MCF 10A (cell line): ENCODE measurements around the gene TULP4. TPM values are rescaled to one million over a fixed set of nuclear protein-coding genes. Genes with fewer than 3 reads are reported as not detected.
A peak's percentile ranks its signal among the peaks of the same experiment; 100 is the strongest.
"Not testable (repeated sequence)": the region's sequence is repeated elsewhere in the genome, so short reads cannot be mapped to it uniquely, and the experiment has no call there.

Experiments
- BruUV-seq: library from RNA; stranded (reverse); fragments of 400-500 nt; replicated peaks from 2 replicates; lab custom pipeline; 2021; lab: Mats Ljungman, UMichigan
- CTCF ChIA-PET: fragments of 300-600 bp; sonication (Branson Sonifier 250); formaldehyde crosslinking; extraction: SDS; loops from one replicate; lab custom pipeline; 2021; ENCODE audit warnings: antibody characterized with exemption, inconsistent platforms; lab: Yijun Ruan, JAX
- POLR2A ChIA-PET: fragments of 300-600, 350-650 bp; sonication (Branson Sonifier 250); formaldehyde crosslinking; extraction: SDS; loops from one replicate; lab custom pipeline; 2020; ENCODE audit warnings: antibody characterized with exemption, inconsistent platforms; lab: Yijun Ruan, JAX
- DNase-seq: peaks from one replicate; pipeline ENCODE4 v3.0.0-alpha.2; 2018; ENCODE audit not compliant: unreplicated experiment
- H3K27ac Mint-ChIP-seq: one replicate; pipeline ENCODE4 v1.8.0; 2022; ENCODE audit warnings: mild to moderate bottlenecking, low read depth, mixed read lengths; ENCODE audit not compliant: unreplicated experiment
- H3K27me3 Mint-ChIP-seq: one replicate; pipeline ENCODE4 v1.8.0; 2022; ENCODE audit warnings: mixed read lengths; ENCODE audit not compliant: insufficient read depth, unreplicated experiment
- H3K36me3 Mint-ChIP-seq: one replicate; pipeline ENCODE4 v1.8.0; 2022; ENCODE audit warnings: mild to moderate bottlenecking, moderate library complexity, mixed read lengths; ENCODE audit not compliant: insufficient read depth, unreplicated experiment
- H3K4me1 Mint-ChIP-seq: one replicate; pipeline ENCODE4 v1.8.0; 2022; ENCODE audit warnings: mixed read lengths; ENCODE audit not compliant: insufficient read depth, unreplicated experiment
- H3K4me3 Mint-ChIP-seq: one replicate; pipeline ENCODE4 v1.8.0; 2022; ENCODE audit warnings: mild to moderate bottlenecking, moderate library complexity, mixed read lengths; ENCODE audit not compliant: unreplicated experiment
- H3K9me3 Mint-ChIP-seq: one replicate; pipeline ENCODE4 v1.8.0; 2022; ENCODE audit warnings: mixed read lengths; ENCODE audit not compliant: unreplicated experiment
- CTCF ChIP-seq: fragments of 200-600 bp; IDR thresholded peaks from one replicate; pipeline ENCODE4 v1.8.0; 2022; ENCODE audit warnings: antibody characterized with exemption, mild to moderate bottlenecking; ENCODE audit not compliant: unreplicated experiment
- intact Hi-C: fragments of 100-400 bp; cut with micrococcal nuclease; formaldehyde crosslinking; loops from 2 replicates; pipeline ENCODE4 v1.14.1; 2022
- total RNA-seq: library from RNA; stranded (reverse); gene quantifications from 2 replicates; pipeline ENCODE4 v1.2.3, GENCODE V29; 2022

TULP4 gene
- total RNA-seq, 1 experiment from 2014 or later, result 64.2 TPM

GRCh38 chr6:158293122-158293521 is 19.1 kb upstream of the TULP4 start:
- H3K4me3 Mint-ChIP-seq, result no peak overlapping the region
- ChIA-PET POLR2A (no interaction called here), CTCF (no interaction called here)
- DNase-seq, result no peak
- H3K27ac Mint-ChIP-seq, result no peak overlapping the region
- H3K27me3 Mint-ChIP-seq, result no peaks in the 10 kb centered on the region
- peaks cover 33% of the 10 kb centered on the region for H3K36me3 Mint-ChIP-seq
- H3K9me3 Mint-ChIP-seq, result peaks cover 11% of the 10 kb centered on the region
- no peak for TF ChIP-seq CTCF
- BruUV-seq, result no TSS peak
- intact Hi-C loops, result no loop called here
- peaks cover 12% of the 10 kb centered on the region for H3K4me1 Mint-ChIP-seq

- POLR2A ChIA-PET, DNase-seq, H3K4me3 Mint-ChIP-seq, H3K27me3 Mint-ChIP-seq, CTCF ChIA-PET, BruUV-seq, intact Hi-C loops, H3K27ac Mint-ChIP-seq: not testable (repeated sequence)
- peaks cover 25% of the 10 kb centered on the region for H3K4me1 Mint-ChIP-seq
- peaks cover 11% of the 10 kb centered on the region for H3K9me3 Mint-ChIP-seq
- H3K36me3 Mint-ChIP-seq, result peaks cover 41% of the 10 kb centered on the region
Measured at GRCh38 chr6:158295976-158296853, 16.1 kb upstream of the TULP4 start.

GRCh38 chr6:158296854-158297324 is 15.4 kb upstream of the TULP4 start:
- DNase-seq, H3K4me3 Mint-ChIP-seq, intact Hi-C loops, H3K27ac Mint-ChIP-seq, CTCF ChIA-PET, BruUV-seq, H3K27me3 Mint-ChIP-seq: not testable (repeated sequence)
- H3K9me3 Mint-ChIP-seq, result peaks cover 11% of the 10 kb centered on the region
- POLR2A ChIA-PET, result interaction anchor here (0.7 kb wide), 1 partner anchor 111 kb away, joined by 3 read pairs; no protein-coding TSS in a partner anchor
- H3K36me3 Mint-ChIP-seq, result peaks cover 41% of the 10 kb centered on the region
- peaks cover 21% of the 10 kb centered on the region for H3K4me1 Mint-ChIP-seq

GRCh38 chr6:158297657-158298056 is 14.6 kb upstream of the TULP4 start:
- H3K27me3 Mint-ChIP-seq, CTCF ChIA-PET, DNase-seq, H3K27ac Mint-ChIP-seq, H3K4me3 Mint-ChIP-seq, intact Hi-C loops, BruUV-seq: not testable (repeated sequence)
- Mint-ChIP-seq H3K9me3 (peaks cover 11% of the 10 kb centered on the region), H3K36me3 (peaks cover 39% of the 10 kb centered on the region), H3K4me1 (peaks cover 21% of the 10 kb centered on the region)
- POLR2A ChIA-PET, result interaction anchor here (0.7 kb wide), 1 partner anchor 110 kb away, joined by 3 read pairs; no protein-coding TSS in a partner anchor

GRCh38 chr6:158300306-158301143 is 11.7 kb upstream of the TULP4 start:
- BruUV-seq, H3K27me3 Mint-ChIP-seq, intact Hi-C loops: not testable (repeated sequence)
- H3K27ac Mint-ChIP-seq, result peak overlapping the region; percentile 63
- peak; percentile 99 for DNase-seq
- peak overlapping the region; percentile 44 for H3K4me3 Mint-ChIP-seq
- H3K9me3 Mint-ChIP-seq, result peaks cover 11% of the 10 kb centered on the region
- peaks cover 34% of the 10 kb centered on the region for H3K36me3 Mint-ChIP-seq
- POLR2A ChIA-PET, result interaction anchor here (0.6 to 1.8 kb wide), 16 partner anchors 9 to 187 kb away, joined by 3 to 11 read pairs (median 4); no protein-coding TSS in a partner anchor
- H3K4me1 Mint-ChIP-seq, result peaks cover 32% of the 10 kb centered on the region
- CTCF ChIA-PET, result interaction anchor here (0.6 to 1.5 kb wide), 5 partner anchors 52 to 391 kb away, joined by 3 to 5 read pairs (median 3); no protein-coding TSS in a partner anchor

GRCh38 chr6:158301561-158301960 is 10.7 kb upstream of the TULP4 start:
- intact Hi-C loops, result not testable (repeated sequence)
- ChIA-PET CTCF (interaction anchor here (1.5 kb wide), 1 partner anchor 218 kb away, joined by 3 read pairs; no protein-coding TSS in a partner anchor), POLR2A (interaction anchor here (1.2 to 1.8 kb wide), 3 partner anchors 11 to 186 kb away, joined by 3 to 7 read pairs (median 4); no protein-coding TSS in a partner anchor)

GRCh38 chr6:158302195-158302796 is 10.0 kb upstream of the TULP4 start:
- DNase-seq, H3K9me3 Mint-ChIP-seq, H3K4me3 Mint-ChIP-seq, intact Hi-C loops, H3K27me3 Mint-ChIP-seq, CTCF ChIA-PET, BruUV-seq, H3K27ac Mint-ChIP-seq: not testable (repeated sequence)
- H3K4me1 Mint-ChIP-seq, result peaks cover 32% of the 10 kb centered on the region
- POLR2A ChIA-PET, result interaction anchor here (1.1 kb wide), 1 partner anchor 8 kb away, joined by 3 read pairs; no protein-coding TSS in a partner anchor
- peaks cover 19% of the 10 kb centered on the region for H3K36me3 Mint-ChIP-seq

More at GRCh38 chr6:158301561-158301960, 10.7 kb upstream of the TULP4 start:
- Mint-ChIP-seq H3K4me1 (peaks cover 32% of the 10 kb centered on the region), H3K36me3 (peaks cover 27% of the 10 kb centered on the region)
- DNase-seq, H3K27ac Mint-ChIP-seq, H3K4me3 Mint-ChIP-seq, H3K9me3 Mint-ChIP-seq, H3K27me3 Mint-ChIP-seq, BruUV-seq: not testable (repeated sequence)
